GM18526 (cell line): Measurements from ENCODE around the gene GRIA3.

Experiments
- POLR2A ChIP-seq: IDR thresholded peaks from 3 replicates; pipeline ENCODE4 v1.6.1; 2011; ENCODE audit not compliant: insufficient read length; ENCODE audit errors: extremely low read depth

GRIA3 gene

DNA sequence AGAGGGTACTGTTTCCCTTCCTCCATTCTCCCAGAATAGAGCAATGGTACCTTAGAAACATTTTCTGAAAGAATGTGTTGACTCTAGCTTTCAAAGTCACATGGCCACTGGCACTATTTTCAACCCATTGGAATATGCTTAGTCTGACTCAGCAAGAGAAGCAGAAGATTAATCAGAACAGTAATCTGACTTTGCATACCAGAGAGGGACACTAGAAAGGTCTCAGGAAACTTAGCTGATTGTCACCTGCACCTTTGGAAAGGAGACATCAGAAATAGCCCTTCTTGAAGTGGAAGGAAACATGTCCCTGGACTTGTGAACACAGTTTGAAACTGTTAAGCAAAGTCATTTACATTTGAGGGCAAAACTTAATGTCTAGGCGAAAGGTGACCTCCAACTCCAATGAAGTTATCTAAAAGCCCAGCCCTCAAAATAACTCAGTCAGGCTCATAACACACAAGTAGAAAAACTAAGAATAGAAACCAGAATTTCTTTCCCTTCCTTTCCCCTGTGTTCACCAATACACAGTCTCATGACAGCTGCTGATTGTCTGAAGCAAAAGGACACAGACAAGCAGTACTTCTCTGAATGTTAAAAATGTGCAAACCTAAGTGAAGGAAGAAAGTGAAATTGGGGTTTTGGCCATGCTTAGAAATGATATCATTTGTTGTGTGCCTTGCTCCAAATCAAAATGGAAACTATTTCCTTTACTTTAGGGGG is 270.8 kb downstream of the GRIA3 start:
- TF ChIP-seq POLR2A: no peak

DNA sequence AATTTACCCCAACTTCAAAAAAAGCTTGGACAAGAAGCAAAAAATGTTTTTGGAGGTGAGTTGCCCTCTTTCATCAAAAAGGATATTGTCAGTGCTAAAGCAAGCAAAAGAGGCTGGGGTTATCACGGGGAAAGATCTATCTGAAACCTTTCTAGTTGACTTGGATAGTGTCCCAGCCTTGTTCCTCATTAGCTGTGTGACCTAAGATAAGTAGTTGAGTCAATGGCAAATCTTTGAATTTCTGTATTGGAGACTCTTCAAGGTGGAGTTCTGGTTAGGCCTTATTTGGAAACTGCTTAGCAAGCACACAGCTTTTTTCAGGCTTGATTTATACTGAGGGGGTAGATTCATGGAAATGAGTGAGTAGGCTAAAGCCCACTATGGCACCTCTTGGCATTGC is 271.6 kb downstream of the GRIA3 start:
- no peak for TF ChIP-seq POLR2A

DNA sequence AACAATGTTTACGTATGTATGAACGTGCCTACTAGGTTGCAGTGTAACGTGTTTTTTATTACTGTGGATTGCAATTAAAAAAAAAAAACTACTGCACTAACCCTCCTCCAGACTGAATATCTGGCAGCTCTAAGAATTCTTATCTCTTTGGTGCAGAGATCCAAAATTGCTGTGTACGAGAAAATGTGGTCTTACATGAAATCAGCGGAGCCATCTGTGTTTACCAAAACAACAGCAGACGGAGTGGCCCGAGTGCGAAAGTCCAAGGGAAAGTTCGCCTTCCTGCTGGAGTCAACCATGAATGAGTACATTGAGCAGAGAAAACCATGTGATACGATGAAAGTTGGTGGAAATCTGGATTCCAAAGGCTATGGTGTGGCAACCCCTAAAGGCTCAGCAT is 280.6 kb downstream of the GRIA3 start:
- no peak for TF ChIP-seq POLR2A

DNA sequence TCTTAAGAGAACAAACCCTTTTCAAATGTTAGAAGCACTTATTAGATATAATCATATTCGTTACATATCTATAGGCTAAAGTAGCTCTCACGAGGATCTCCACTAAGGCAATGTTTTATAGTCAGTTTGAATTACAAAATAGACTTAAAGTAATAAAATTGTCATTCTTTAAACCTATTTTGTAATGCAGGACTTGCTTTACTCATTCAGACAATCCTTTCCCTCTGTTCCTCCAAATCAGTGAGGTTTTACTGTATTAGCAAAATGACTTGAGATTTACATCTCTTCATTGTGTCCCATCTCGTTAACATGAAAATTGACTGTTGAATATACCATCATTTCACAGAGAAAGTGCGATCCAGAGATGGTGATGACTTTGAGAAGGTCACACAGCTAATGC is 284.4 kb downstream of the GRIA3 start:
- no peak for TF ChIP-seq POLR2A

DNA sequence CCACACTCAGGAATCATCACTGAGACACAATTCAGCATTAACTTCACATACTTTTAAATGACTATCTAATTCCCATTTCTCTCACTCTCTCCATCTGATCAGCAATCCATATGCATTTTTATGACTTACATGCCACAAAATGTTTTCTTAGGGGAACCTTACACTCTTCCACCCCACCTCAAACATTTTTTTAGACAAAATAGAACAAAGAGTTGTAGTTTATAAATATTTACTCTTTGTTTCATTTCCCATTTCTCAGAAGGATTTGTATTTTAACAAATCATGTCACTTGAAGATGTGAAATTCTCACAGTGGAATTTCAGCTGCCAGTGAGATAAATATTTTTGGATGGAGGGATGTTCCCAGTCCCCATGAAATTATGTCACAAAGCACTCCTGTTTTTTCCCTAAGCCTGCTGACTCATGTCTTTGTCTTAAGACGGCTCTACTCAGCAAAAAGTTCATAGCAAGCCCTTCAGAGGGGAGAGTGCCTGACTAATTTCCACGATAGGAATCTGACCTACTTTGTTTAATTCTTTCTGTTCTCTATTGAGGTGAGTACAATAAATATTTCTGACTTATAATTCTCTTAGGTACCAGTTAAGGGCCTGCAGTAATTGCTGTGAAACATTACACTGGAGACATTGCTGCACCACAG is 291.1 kb downstream of the GRIA3 start:
- no peak for TF ChIP-seq POLR2A

DNA sequence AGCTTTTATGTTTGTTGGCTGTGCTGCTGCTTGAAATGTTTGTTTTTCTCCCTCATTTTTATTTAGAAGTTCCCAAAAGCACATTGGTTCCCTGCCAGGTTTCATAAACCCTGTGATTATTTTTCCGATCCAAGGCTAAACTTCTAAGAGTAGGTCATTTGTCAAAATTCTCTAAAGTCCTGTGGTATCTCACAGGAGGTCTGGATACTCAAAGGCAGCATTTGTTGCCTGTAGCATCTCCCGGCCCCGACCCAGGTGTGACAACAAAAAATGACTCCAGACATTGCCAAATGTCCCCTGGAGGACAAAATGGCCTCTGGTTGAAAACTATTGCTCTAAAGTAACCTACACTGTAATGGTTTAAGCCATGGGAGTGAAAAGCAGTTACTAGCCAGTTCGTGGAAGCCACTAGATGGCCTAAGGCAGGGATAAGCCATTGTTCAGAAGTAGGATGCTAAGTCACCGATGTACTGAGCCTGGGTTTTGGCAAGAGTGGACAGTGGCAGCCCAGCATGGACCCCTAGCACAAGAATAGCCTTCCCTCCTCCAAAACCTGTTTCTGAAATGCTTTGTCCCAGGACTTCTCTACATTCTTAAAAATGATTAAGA is 292.6 kb downstream of the GRIA3 start:
- no peak for TF ChIP-seq POLR2A

DNA sequence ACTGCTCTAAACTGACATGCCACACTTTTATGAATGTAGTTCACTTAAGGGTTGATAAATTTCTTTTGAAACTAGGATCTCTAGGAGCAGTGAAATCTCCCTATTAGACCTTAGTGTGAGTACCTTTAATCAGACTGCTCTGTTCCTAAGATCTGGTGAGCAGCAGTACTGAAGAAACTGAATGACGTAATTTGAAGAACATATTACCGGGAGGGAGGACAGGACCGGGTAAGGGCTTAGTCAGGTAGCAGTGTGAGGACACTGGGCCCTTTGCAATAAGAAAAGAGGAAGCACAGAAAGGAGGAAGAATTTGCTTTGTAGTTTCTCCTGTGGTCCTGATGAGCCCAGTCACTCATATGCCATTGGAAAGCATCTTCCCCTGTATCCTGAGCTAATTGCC is 293.6 kb downstream of the GRIA3 start:
- TF ChIP-seq POLR2A: no peak

DNA sequence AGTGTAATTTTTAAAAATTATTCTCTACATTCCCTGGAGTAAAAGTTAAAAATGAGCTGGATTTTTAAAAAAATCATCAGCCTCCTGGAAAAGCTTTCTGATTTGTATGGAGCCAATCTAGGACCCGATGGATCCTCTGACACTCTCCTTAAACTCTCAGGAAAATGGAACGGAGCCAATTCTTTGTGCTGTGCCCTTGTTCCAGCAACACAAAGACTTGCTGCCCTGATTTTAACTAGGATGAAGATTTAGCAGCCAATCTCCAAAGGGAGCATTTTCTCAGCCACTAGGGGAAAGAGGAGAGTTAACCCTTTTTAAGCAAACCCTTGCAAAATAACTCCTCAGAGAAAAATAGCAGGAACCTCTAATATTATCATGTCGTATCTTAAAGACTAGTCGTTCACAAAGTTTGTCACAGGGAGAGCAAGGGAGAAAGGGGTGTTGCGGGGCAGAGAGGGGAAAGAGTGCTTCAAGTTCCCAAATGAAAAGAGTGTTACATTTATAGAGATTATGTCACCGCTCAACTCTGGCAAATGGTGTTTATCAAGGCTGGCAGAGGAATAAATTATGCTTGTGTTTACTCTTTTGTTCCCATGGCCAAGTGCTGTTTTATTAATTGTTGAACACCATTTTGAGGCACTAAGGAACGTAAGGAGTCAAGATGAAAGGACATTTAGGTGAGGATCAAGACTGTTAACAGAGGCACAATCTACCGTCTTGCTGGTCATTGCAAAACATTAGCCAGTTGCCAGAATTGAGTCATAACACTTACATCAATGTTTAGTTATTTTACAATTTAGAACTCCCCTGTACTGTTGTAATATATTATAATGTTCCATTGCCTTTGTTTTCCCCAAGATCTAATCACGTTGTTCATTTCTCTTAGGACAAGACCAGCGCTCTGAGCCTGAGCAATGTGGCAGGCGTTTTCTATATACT is 298.1 kb downstream of the GRIA3 start:
- no peak for TF ChIP-seq POLR2A

DNA sequence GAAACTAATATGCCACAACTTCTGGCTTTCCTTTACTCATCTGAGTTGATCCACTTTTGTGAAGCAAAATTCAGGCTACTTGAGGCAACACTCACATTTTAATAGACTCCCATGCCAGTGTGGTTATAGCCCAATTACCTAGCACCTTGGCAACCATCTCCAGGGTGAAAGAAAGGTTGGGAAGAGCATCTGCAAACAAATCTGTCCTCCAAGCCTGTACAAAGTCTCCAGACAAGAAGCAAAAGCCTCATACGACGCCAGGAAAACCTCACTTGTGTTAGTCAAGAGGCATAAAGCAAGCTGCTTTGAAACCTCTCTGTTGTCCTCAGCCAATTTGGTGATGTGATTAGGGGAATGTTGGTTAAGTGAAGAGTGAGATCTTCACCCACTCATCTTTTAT is 302.2 kb downstream of the GRIA3 start:
- no peak for TF ChIP-seq POLR2A

DNA sequence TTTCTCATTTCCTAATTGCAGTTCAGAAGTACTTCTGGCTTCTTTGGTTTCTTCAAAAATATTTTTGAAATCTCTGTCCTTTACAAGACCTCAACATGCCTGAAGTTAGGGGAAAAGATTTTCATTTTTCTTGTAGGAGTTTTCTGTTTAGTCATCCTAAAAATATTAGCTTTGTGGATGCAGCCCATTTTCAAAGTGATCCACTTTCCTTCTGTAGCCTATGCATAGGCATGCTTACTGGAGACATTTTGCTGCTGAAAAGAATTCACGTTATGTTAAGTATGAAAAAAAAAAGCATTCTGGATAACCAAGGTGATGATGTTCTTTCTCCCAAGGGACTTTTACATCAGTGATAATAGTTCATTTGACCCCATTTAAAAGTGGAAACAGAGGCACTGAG is 303.2 kb downstream of the GRIA3 start:
- no peak for TF ChIP-seq POLR2A

DNA sequence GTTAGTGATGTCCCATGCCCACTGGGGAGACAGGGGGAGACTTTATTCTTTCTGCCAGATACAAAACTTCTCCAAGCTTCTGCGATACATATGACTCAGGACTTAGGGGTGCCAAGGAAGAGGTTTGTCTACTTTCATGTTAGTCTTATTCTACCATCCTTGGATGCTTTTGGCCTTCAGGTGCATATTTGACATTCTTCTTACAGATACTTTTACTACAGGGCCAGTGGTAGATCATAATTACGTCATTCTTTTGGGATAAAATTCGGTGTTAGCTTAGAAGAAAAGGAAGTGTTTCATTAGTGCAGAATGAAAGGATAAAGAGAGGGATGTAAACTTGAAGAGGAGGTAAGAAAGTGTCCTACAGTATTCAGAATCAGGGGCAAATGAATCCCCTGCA is 303.6 kb downstream of the GRIA3 start:
- no peak for TF ChIP-seq POLR2A

DNA sequence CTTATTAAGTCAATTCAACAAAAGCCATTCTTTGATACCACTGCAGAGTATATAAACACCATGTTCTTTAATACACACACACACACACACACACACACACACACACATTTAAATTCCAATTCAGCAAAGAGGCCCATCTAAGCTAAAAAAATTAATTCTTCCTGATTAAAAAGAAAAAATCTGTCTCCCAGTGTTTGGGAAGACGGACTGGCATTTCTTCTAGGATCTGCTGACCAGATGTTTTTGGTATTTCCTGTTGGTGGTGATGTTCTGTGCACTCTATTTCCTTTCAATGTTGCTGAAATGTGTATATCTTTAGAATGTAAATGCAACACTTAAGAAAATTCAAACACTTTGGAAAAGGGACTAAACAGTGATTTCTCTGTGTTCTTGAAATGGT is 304.9 kb downstream of the GRIA3 start:
- no peak for TF ChIP-seq POLR2A

DNA sequence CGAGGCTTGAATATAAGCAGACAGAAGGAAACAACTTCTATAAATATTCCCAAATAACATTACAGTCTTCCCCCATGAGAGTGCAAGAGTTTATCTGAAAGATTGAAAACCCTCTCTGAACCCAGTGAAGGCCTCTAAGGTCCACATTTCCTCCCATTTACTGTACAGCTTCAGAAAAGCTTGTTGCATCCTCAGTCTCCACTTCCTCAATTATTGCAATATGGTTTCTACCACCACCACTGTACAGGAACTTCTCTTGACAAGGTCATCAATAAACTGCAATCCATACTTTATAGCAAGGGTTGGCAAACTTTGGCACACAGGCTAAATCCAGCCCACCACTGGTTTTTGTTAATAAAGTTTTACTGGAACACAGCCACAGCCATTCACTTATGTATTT is 309.8 kb downstream of the GRIA3 start:
- no peak for TF ChIP-seq POLR2A

DNA sequence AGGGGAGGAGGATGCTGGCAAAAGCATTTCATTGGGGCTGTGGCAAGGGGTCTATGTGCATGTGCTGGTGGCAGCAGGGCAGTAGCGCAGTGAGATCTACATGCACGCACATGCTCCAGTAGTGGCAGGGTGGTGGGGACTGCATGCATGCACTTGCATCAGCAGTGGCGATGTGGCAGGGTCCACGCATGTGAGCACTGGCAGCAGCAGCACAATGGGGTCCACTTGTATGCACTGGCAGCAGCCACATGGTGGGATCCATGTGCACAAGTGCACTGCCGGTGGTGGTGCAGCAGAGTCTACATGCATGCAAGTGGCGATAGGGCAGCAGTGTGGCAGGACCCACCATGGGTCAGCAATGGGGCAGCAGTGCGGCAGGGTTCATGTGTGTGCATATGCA is 315.7 kb downstream of the GRIA3 start:
- no peak for TF ChIP-seq POLR2A

DNA sequence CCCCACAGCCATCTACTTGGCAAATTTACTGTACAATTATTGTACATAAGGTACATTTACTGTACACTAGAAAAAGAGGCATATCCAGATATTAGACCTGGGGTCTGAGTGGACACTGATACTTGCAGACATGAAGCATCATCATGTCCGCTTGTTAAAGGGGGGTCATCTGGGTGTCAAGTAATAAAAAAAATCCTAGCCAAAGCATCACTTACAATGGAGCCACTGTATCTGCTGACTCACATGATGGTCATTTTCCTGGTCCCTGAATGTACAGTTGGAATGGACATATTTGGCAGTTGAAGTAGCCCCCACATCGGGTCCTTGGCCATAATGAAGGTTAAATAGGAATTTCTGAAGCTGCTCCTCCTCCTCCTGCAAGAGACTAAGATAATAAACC is 320.0 kb downstream of the GRIA3 start:
- TF ChIP-seq POLR2A: no peak
